Keratinocyte (primary cell): ENCODE measurements around the gene COG6. TPM values are rescaled to one million over a fixed set of nuclear protein-coding genes. Genes with fewer than 3 reads are reported as not detected.

Source experiments
- DNase-seq: peaks from one replicate; pipeline ENCODE4 v3.0.0-alpha.2; 2011; ENCODE audit warnings: low read depth, missing footprints, low spot score
- FAIRE-seq: peaks from 2 replicates; lab custom pipeline; 2011; peaks lifted over from hg19 to GRCh38; lab: Jason Lieb, UNC
- H2AFZ ChIP-seq: 2 replicates; pipeline ENCODE4 v1.6.0; 2012; ENCODE audit warnings: low read length, control low read depth, inconsistent platforms; ENCODE audit not compliant: control insufficient read depth
- H3K27ac ChIP-seq: 2 replicates; pipeline ENCODE4 v1.5.1; 2011; ENCODE audit warnings: low read length; ENCODE audit not compliant: control insufficient read depth, insufficient read depth
- H3K27me3 ChIP-seq: 3 replicates; pipeline ENCODE4 v1.6.0; 2011; ENCODE audit warnings: low read length; ENCODE audit not compliant: control insufficient read depth, insufficient read depth; ENCODE audit errors: extremely low read depth
- H3K36me3 ChIP-seq, 2 experiments: 2 replicates in 1 of 2; 3 replicates in 1 of 2; pipeline ENCODE4 v1.5.1; 2011; ENCODE audit warnings: low read length in 2 of 2, mild to moderate bottlenecking in 1 of 2; ENCODE audit not compliant: control insufficient read depth in 2 of 2, insufficient read depth in 2 of 2; ENCODE audit errors: extremely low read depth in 1 of 2
- H3K4me1 ChIP-seq: 3 replicates; pipeline ENCODE4 v1.5.1; 2011; ENCODE audit warnings: low read length; ENCODE audit not compliant: control insufficient read depth, insufficient read depth; ENCODE audit errors: extremely low read depth
- H3K4me2 ChIP-seq: 3 replicates; pipeline ENCODE4 v1.6.0; 2011; ENCODE audit warnings: low read depth, low read length; ENCODE audit not compliant: control insufficient read depth, insufficient read depth; ENCODE audit errors: extremely low read depth
- H3K4me3 ChIP-seq, 3 experiments: fragments of 200-600 bp in 1 of 3; sonication (generic) in 1 of 3; 2 replicates in 2 of 3; 3 replicates in 1 of 3; pipeline ENCODE4 v1.5.1; 2011 to 2016; ENCODE audit warnings: low read length in 3 of 3, mild to moderate bottlenecking in 3 of 3, control low read depth in 2 of 3, inconsistent platforms in 1 of 3, low read depth in 1 of 3, mixed read lengths in 1 of 3, mixed run types in 1 of 3, moderate library complexity in 1 of 3; ENCODE audit not compliant: control insufficient read depth in 2 of 3, insufficient read depth in 2 of 3; ENCODE audit errors: extremely low read depth in 1 of 3
- H3K79me2 ChIP-seq: 2 replicates; pipeline ENCODE4 v1.6.0; 2012; ENCODE audit warnings: low read length; ENCODE audit not compliant: control insufficient read depth, insufficient read depth
- H3K9ac ChIP-seq: 3 replicates; pipeline ENCODE4 v1.6.0; 2011; ENCODE audit warnings: low read length; ENCODE audit not compliant: control insufficient read depth, insufficient read depth; ENCODE audit errors: extremely low read depth
- H3K9me1 ChIP-seq: 3 replicates; pipeline ENCODE4 v1.6.0; 2011; ENCODE audit warnings: low read length; ENCODE audit not compliant: control insufficient read depth, insufficient read depth; ENCODE audit errors: extremely low read depth
- H3K9me3 ChIP-seq: 2 replicates; pipeline ENCODE4 v1.5.1; 2012; ENCODE audit warnings: low read depth, low read length; ENCODE audit not compliant: control insufficient read depth
- H4K20me1 ChIP-seq: 3 replicates; pipeline ENCODE4 v1.6.0; 2011; ENCODE audit warnings: low read length; ENCODE audit not compliant: control insufficient read depth, insufficient read depth; ENCODE audit errors: extremely low read depth
- CTCF ChIP-seq, 3 experiments: IDR thresholded peaks in 1 of 3; conservative IDR thresholded peaks in 1 of 3; optimal IDR thresholded peaks in 1 of 3; 2 replicates in 2 of 3; 3 replicates in 1 of 3; pipeline versions ENCODE3 to v1.5.1; 2011; ENCODE audit warnings: low read length in 3 of 3, mild to moderate bottlenecking in 3 of 3, moderate library complexity in 2 of 3, control low read depth in 1 of 3, inconsistent platforms in 1 of 3; ENCODE audit not compliant: insufficient read depth in 2 of 3; ENCODE audit errors: extremely low read depth in 1 of 3
- EZH2 ChIP-seq: IDR thresholded peaks from one replicate; pipeline ENCODE4 v1.6.1; 2012; ENCODE audit warnings: inconsistent platforms, mild to moderate bottlenecking, low read length, moderate library complexity
- dilution Hi-C: fragments of 300-500 bp; cut with MboI; formaldehyde crosslinking; loops from one replicate; pipeline ENCODE4 v1.7.0; 2020; ENCODE audit warnings: low sequenced_read_pairs; ENCODE audit not compliant: extremely low pct_ligation_motif_present
- polyA plus RNA-seq, 5 experiments: library from polyadenylated mRNA; depleted of rRNA in 3 of 5; stranded (reverse) in 3 of 5; stranded (forward) in 1 of 5; unstranded in 1 of 5; fragments of >200 nt; gene quantifications; 1 replicate in 1 of 5; 2 replicates in 3 of 5; 3 replicates in 1 of 5; pipeline versions ENCODE4 v1.2.1 to v1.2.3, GENCODE V29; 2011 to 2012; ENCODE audit warnings: missing spikeins in 2 of 5, low read depth in 1 of 5, low replicate concordance in 1 of 5

Gene COG6
- polyA plus RNA-seq, 1 donor (not counting 4 experiments of a cell fraction or from before 2014, with no cell fraction given) = 25.5 TPM

DNA sequence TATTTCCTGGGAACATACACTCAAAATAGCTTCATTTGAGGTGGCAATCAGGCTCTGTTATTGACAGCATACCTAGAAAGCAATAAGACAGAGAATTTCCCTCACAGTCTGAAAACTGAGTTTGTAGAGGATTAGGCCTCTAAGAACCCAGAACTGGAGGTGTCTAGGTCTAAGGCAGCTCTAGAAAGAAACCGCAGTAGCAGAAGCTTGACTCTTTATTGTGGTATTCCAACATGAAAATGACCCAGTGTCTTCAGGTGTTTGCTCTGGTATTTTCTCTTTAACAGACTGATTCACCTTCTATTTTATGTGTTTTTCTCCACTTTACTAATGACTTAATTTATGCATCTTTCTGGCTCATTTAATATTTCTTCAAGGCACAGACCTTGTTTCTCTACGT is 8.5 kb downstream of the COG6 start:
- Histone ChIP-seq H3K9me3 (no peaks in the 10 kb centered on the region), H3K9me1 (no peaks in the 10 kb centered on the region), H3K4me1 (no peaks in the 10 kb centered on the region), H3K27ac (no peak overlapping the region), H3K27me3 (no peaks in the 10 kb centered on the region), H2AFZ (no peak overlapping the region), H3K9ac (no peak overlapping the region), H4K20me1 (no peaks in the 10 kb centered on the region), H3K4me2 (no peak overlapping the region), H3K4me3 (no peak overlapping the region), H3K36me3 (no peaks in the 10 kb centered on the region), H3K79me2 (no peaks in the 10 kb centered on the region)
- FAIRE-seq = no peak
- TF ChIP-seq EZH2 (no peak), CTCF (optimal IDR thresholded peaks at IDR 0.05 in 1 of 3, IDR thresholded peaks at IDR 0.05 in 1 of 3, conservative IDR thresholded peaks at IDR 0.05 in 1 of 3; ENCODE audit: extremely low read depth in 1 of 3, insufficient read depth in 2 of 3, low read length in 3 of 3) (no peak)
- dilution Hi-C loops = no loop called here
- DNase-seq = no peak

GRCh38 chr13:39665763-39666162 is 10.3 kb downstream of the COG6 start:
- H3K79me2 ChIP-seq = no peaks in the 10 kb centered on the region
- no peak for DNase-seq
- no peak overlapping the region for H2AFZ ChIP-seq
- no peak overlapping the region for H3K4me2 ChIP-seq
- H3K9me1 ChIP-seq = no peaks in the 10 kb centered on the region
- H3K27ac ChIP-seq = no peak overlapping the region
- TF ChIP-seq CTCF (optimal IDR thresholded peaks at IDR 0.05 in 1 of 3, IDR thresholded peaks at IDR 0.05 in 1 of 3, conservative IDR thresholded peaks at IDR 0.05 in 1 of 3; ENCODE audit: extremely low read depth in 1 of 3, insufficient read depth in 2 of 3, low read length in 3 of 3) = no peak
- no peak for TF ChIP-seq EZH2
- no peak for FAIRE-seq
- H3K4me1 ChIP-seq = no peaks in the 10 kb centered on the region
- no peak overlapping the region for H3K9ac ChIP-seq
- H3K9me3 ChIP-seq = no peaks in the 10 kb centered on the region
- H3K27me3 ChIP-seq = no peaks in the 10 kb centered on the region
- H4K20me1 ChIP-seq = no peaks in the 10 kb centered on the region
- H3K4me3 ChIP-seq = no peak overlapping the region
- dilution Hi-C loops = no loop called here
- no peaks in the 10 kb centered on the region for H3K36me3 ChIP-seq
